Activated naive CD8-positive, alpha-beta T cell treated with anti-CD3 and anti-CD28 coated beads, Interleukin-2, amount 50 U/mL, for 24 hours (primary cell): ENCODE data around the gene EFL1.
"Not testable (repeated sequence)": the region's sequence is repeated elsewhere in the genome, so short reads cannot be mapped to it uniquely, and the experiment has no call there.

Experiments
- ATAC-seq: fragments of 150-1000 bp; cut with Tn5 transposase; one replicate; pipeline ENCODE4 v1.10.0; 2021
- DNase-seq: peaks from one replicate; pipeline ENCODE4 v3.0.0; 2021
- H3K27ac Mint-ChIP-seq: one replicate; pipeline ENCODE4 v1.8.0; 2021; ENCODE audit warnings: mild to moderate bottlenecking, mixed read lengths
- H3K27me3 Mint-ChIP-seq: one replicate; pipeline ENCODE4 v1.8.0; 2021; ENCODE audit warnings: mixed read lengths
- H3K36me3 Mint-ChIP-seq: one replicate; pipeline ENCODE4 v1.8.0; 2021; ENCODE audit warnings: low read depth, mixed read lengths
- H3K4me1 Mint-ChIP-seq: one replicate; pipeline ENCODE4 v1.8.0; 2021; ENCODE audit warnings: mixed read lengths
- H3K4me3 Mint-ChIP-seq: one replicate; pipeline ENCODE4 v1.8.0; 2021; ENCODE audit warnings: mild to moderate bottlenecking, moderate library complexity, mixed read lengths
- H3K9me3 Mint-ChIP-seq: one replicate; pipeline ENCODE4 v1.8.0; 2021; ENCODE audit warnings: mixed read lengths

EFL1 gene

DNA sequence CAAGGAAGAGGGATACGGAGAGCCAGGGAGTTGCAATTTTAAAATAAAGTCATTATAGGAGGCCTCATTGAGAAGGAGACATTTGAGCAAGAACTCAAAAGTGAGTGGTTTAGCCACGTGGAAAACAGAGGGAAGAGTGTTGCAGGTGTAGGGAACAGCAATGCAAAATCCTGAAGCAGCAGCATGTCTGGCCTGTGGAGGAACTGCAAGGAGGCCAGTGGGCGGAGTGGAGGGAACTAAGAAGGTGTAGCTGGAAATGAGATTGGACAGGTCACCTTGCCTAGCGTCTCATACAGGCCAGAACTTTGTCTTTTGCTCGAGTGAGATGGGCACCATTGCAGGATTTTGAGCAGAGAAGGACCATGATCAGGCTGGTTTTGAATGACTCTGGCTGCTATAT is 35.0 kb upstream of the EFL1 start:
- Mint-ChIP-seq H3K9me3 (no peaks in the 10 kb centered on the region), H3K4me1 (peaks cover 10% of the 10 kb centered on the region), H3K36me3 (no peaks in the 10 kb centered on the region), H3K27ac (no peak overlapping the region), H3K4me3 (no peak overlapping the region), H3K27me3 (no peaks in the 10 kb centered on the region)
- DNase-seq (no peak), ATAC-seq (no peak)

DNA sequence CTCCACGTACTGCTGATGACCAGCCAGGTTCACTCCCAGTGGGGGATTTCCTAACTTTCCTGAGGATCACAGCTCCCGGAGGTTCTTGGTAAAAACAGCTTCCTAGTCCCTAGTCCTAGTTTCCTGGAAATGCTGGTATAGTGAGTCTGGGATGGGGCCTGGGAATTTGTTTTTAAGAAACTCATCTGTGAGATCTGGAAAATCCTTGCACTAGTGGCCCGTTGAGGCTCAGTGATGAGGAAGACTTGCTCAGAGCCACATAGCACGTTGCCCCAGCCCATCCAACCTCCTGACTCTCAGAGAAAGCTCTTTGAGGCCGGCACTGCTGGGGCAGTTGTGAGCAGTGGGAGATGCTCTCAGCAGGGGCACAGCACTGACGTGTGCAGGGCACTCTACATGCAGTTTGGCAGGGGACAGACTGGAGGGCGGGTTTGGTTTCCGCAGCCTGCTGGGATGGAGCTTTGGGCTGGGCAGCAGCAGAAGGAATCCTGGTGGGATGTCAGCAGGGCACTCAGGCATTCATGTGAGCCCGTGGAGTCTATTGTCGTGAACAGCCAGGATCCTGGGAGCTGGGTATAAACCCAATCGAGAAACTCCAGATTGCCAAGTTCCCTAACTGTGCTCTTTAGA is 31.6 kb upstream of the EFL1 start:
- DNase-seq, result no peak

DNA sequence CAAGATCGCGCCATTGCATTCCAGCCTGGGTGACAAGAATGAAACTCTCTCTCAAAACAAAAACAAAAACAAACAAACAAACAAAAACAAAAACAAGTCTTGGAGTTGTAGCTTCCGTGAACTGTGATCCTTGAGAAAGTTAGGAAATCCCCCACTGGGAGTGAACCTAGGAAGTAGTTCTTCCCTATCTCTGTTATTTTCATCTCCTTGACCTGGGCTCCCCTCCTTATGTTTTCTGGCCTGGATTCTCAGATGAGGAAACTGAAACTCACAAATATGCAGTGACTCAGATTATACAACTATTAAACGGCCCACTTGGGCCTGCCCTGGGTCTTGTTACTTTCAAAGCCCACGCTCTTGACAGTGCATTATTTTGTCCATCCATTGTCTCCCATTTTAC is 29.7 kb upstream of the EFL1 start:
- DNase-seq, result no peak
- Mint-ChIP-seq H3K36me3 (no peaks in the 10 kb centered on the region), H3K27me3 (no peaks in the 10 kb centered on the region), H3K27ac (no peak overlapping the region), H3K4me3 (no peak overlapping the region), H3K9me3 (peaks cover 11% of the 10 kb centered on the region), H3K4me1 (peaks cover 5% of the 10 kb centered on the region)
- no peak for ATAC-seq

More for the DNA sequence above, 31.6 kb upstream of the EFL1 start:
- Mint-ChIP-seq H3K27ac (no peak overlapping the region), H3K4me3 (no peak overlapping the region), H3K36me3 (no peaks in the 10 kb centered on the region), H3K27me3 (no peaks in the 10 kb centered on the region), H3K4me1 (peaks cover 11% of the 10 kb centered on the region), H3K9me3 (peaks cover 1% of the 10 kb centered on the region)
- no peak for ATAC-seq

DNA sequence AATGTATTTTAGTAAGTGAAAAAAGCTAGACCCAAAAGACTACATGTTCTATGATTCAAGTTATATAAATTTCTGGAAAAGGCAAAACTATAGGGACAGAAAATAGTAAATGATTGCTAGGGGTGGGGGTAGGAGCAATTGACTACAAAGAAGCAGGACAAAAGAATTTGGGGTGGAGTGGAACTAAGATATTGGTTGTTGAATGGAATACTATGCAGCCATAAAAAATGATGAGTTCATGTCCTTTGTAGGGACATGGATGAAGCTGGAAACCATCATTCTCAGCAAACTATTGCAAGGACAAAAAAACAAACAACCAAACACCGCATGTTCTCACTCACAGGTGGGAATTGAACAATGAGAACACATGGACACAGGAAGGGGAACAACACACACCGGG is 25.7 kb upstream of the EFL1 start:
- Mint-ChIP-seq H3K4me1 (peaks cover 27% of the 10 kb centered on the region), H3K9me3 (peaks cover 11% of the 10 kb centered on the region)
- not testable (repeated sequence) for H3K36me3 Mint-ChIP-seq, ATAC-seq, H3K4me3 Mint-ChIP-seq, H3K27me3 Mint-ChIP-seq, DNase-seq, H3K27ac Mint-ChIP-seq

DNA sequence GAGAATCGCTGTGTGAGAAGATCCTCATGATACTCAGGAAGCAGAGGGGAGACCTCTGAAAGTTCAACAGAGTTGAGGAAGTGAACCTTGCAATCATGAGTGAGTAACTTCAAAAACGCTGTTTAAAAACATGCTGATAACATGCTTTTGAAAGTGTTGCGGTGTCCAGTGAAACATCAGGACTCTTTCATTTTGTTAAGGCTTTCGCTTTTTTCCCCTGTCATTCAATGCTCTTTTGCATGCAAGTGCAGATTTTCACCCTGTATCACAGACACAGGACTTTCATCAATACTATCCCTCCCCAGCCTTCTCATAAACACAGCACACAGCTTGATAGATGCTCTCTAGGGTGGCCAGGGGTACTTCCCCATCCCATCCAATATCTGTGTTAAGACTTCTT is 23.9 kb upstream of the EFL1 start:
- Mint-ChIP-seq H3K4me3 (peak overlapping the region; percentile 35), H3K27ac (peak overlapping the region; percentile 62), H3K9me3 (peaks cover 11% of the 10 kb centered on the region), H3K4me1 (peaks cover 26% of the 10 kb centered on the region)
- not testable (repeated sequence) for DNase-seq, H3K27me3 Mint-ChIP-seq, H3K36me3 Mint-ChIP-seq
- peak; percentile 80 for ATAC-seq

DNA sequence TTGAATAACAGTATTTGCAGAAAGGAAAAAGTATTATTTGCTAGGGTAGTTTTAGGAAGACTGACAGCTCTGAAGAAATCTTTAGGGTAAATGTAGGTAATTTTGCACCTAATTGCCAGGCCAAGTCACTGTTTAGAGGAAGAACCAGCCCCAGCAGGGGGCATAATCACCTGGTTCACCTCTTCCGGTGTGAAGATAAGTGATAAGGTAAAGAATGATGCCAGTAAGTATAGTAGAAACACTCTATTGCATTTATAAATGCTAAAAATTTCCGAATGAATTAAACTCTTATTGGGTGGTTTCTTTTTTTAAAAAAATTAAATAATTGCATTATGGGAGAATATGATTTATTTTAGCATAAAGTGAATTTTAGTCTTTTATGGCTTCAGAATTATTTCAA is 21.8 kb upstream of the EFL1 start:
- Mint-ChIP-seq H3K9me3 (peaks cover 11% of the 10 kb centered on the region), H3K4me1 (peaks cover 26% of the 10 kb centered on the region)
- ATAC-seq, H3K36me3 Mint-ChIP-seq, H3K27ac Mint-ChIP-seq, H3K27me3 Mint-ChIP-seq, DNase-seq, H3K4me3 Mint-ChIP-seq: not testable (repeated sequence)

DNA sequence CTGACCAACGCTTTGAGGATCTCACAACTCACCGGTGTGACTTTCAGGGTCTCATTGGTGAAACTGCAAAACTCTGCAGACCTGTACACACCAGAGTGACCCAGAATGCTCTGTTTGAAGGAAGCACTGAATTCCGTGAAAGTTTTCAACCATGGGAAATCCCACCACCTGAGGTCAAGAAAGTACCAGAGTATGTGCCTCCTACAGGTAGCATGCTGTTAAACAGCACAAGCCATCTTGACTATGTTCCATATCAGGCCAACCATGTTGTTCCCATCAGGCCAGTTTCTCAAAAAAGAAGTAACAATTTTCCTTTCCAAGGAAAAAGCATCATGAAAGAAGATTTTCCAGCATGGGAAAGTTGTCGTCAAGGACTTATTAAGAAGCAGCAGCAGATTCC is 19.9 kb upstream of the EFL1 start:
- H3K27me3 Mint-ChIP-seq, H3K9me3 Mint-ChIP-seq, H3K36me3 Mint-ChIP-seq, H3K27ac Mint-ChIP-seq, ATAC-seq, DNase-seq, H3K4me3 Mint-ChIP-seq: not testable (repeated sequence)
- H3K4me1 Mint-ChIP-seq, result peaks cover 23% of the 10 kb centered on the region

DNA sequence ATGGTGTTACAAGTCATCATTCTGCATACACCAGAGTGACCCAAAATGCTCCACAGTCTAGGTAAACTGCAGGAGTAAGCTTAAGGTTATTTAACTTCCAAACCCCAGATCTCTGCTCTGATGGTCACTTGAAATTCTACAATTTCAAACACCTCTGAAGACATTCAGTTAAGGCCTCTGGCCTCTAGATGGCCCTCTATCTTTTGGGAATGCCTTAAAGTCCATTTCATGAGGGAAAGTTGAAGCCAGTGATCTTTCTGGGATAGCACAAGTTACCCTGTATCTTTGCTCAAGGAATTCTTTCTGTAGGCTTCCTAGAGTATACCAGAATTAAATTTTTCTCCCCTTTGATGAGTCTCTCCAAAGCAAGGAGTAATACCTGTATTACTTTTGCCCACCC is 18.7 kb upstream of the EFL1 start:
- not testable (repeated sequence) for H3K9me3 Mint-ChIP-seq, DNase-seq, ATAC-seq, H3K4me3 Mint-ChIP-seq, H3K27me3 Mint-ChIP-seq, H3K36me3 Mint-ChIP-seq, H3K27ac Mint-ChIP-seq
- H3K4me1 Mint-ChIP-seq, result peaks cover 12% of the 10 kb centered on the region

DNA sequence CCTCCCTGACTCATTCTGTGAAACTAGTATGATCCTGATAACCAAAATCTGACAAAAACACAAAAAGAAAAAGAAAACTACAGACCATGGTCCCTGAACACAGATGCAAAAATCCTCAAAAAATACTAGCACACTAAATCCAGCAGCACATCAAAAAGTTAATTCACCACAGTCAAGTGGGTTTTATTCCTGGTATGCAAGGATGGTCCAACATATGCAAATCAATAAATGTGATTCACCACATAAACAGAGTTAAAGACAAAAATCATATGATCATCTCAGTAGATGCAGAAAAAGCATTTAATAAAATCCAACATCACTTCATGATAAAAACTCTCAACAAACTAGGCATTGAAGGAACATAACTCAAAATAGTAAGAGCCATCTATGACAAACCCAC is 12.9 kb upstream of the EFL1 start:
- Mint-ChIP-seq H3K9me3 (peaks cover 10% of the 10 kb centered on the region), H3K36me3 (no peaks in the 10 kb centered on the region), H3K4me3 (no peak overlapping the region), H3K27ac (no peak overlapping the region), H3K27me3 (peaks cover 3% of the 10 kb centered on the region), H3K4me1 (no peaks in the 10 kb centered on the region)
- ATAC-seq, result no peak
- no peak for DNase-seq

DNA sequence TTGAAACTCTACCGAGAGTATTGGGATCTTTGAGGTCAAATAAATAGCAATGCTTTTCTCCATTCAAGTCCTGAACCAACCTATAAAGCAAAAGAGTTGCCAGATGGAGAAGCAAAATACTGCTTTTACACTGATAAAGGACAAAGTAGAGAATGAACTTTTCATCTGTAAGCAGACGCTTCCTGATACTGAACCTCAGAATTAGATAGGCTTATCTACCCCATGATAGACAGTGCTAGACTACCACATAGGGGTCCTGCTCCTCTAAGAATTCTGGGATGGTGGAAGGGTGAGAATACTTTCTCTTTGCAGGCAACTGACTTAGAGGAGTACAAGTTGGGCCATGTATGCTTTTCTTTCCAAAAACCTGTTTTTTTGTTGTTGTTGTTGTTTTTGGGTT is 9.6 kb upstream of the EFL1 start:
- no peak overlapping the region for H3K4me3 Mint-ChIP-seq
- ATAC-seq, result no peak
- H3K36me3 Mint-ChIP-seq, result no peaks in the 10 kb centered on the region

DNA sequence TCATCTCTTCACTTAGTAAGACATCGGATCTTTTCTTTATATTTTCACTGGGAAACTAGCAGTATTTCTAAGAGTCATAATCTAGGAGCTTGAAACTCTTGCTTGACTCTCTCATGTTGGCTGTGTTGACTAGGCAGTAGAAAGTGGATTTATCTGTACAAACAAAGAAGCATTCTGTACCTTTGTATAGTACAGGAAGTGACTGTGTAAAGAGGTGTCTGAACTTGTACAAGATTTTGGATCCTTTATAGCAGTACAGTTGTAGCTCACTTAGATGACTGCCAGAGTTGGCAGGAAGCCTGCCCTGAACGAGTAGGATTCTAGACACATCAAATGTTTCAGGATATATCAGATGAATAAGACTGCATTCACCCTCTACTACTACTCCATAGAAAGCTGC is 5.9 kb upstream of the EFL1 start:
- DNase-seq, H3K9me3 Mint-ChIP-seq, H3K27ac Mint-ChIP-seq, H3K27me3 Mint-ChIP-seq, H3K4me3 Mint-ChIP-seq, H3K4me1 Mint-ChIP-seq, H3K36me3 Mint-ChIP-seq, ATAC-seq: not testable (repeated sequence)

More for the DNA sequence above, 9.6 kb upstream of the EFL1 start:
- Mint-ChIP-seq H3K4me1 (no peaks in the 10 kb centered on the region), H3K9me3 (peaks cover 10% of the 10 kb centered on the region), H3K27ac (no peak overlapping the region), H3K27me3 (peaks cover 3% of the 10 kb centered on the region)
- no peak for DNase-seq

DNA sequence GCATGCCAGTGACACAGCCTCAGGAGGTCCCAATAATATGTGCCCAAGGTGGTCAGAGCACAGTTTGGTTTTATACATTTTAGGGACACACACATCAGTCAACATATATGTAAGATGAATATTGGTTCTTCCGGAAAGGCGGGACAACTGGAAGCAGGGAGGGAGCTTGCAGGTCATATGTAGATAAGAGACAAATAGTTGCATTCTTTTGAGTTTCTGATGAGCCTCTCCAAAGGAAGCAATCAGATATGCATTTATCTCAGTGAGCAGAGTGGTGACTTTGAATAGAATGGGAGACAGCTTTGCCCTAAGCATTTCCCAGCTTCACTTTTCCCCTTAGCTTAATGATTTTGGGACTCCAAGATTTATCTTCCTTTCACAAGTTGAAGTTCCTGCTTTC is 4.6 kb upstream of the EFL1 start:
- not testable (repeated sequence) for H3K27me3 Mint-ChIP-seq, H3K36me3 Mint-ChIP-seq, ATAC-seq, H3K27ac Mint-ChIP-seq, H3K4me1 Mint-ChIP-seq, H3K9me3 Mint-ChIP-seq, DNase-seq, H3K4me3 Mint-ChIP-seq

DNA sequence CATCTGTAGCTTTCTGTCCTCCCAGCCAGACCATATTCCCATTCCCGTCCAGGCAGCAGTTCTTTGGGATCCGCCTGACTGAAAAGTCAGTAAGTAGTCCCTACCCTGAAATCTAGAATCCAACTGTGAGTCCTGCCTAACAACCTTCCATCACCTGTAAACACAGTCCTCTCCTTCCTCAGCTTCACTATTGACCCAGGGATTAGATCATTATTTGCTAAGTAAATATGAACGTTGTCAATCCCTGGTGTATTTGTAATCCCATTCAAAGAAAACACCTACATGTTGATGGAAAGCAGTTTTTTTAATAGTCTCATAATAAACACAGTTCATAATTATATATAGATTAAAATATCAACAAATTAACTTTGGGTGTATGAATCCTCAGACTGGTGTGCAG is 816 bp upstream of the EFL1 start:
- DNase-seq, result no peak
- Mint-ChIP-seq H3K36me3 (peaks cover 15% of the 10 kb centered on the region), H3K4me3 (peak overlapping the region; percentile 92), H3K27ac (peak overlapping the region; percentile 92), H3K27me3 (no peaks in the 10 kb centered on the region), H3K9me3 (no peaks in the 10 kb centered on the region), H3K4me1 (peaks cover 21% of the 10 kb centered on the region)
- ATAC-seq, result no peak

DNA sequence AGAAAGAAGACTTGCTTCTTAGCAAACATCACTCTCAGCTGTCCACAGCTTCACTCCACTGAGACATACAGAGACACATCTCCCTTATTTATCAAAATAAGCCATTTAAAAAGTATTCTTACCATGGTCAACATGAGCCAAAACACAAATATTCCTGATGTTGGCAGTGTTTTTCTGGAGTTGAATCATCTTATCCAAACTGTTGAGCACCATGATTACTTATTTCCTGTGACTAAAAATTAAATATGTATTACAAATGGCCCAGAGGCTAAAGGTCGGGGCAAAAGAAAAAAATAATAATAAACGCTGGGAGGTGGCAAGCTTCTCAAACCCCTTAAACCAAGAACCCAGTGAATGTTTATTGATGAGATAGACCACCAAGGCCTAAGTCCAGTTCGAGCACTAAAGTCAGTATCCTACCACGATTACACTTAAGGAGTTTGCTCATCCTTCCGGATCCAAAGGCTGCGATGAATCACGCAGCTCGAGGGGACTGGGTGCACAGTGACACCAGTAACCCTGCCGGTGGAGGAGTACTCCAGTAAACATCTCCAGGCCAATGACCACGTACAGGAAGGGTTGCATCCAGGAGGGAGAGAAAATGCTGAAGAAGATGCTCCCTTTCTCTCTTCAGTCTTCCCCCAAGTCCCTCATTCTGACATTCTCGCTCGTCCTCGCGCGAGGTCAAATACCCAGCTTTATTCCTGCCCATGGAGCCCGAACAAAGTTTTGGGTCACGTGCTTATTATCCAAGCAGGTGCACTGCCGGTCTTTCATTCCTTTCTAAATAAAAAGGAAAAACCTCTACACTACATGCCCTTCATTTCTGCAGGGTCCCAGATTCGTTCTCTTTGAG is 740 bp downstream of the EFL1 start:
- H3K9me3 Mint-ChIP-seq, result not testable (repeated sequence)
- ATAC-seq, result peak; percentile 56
- peaks cover 21% of the 10 kb centered on the region for H3K4me1 Mint-ChIP-seq

DNA sequence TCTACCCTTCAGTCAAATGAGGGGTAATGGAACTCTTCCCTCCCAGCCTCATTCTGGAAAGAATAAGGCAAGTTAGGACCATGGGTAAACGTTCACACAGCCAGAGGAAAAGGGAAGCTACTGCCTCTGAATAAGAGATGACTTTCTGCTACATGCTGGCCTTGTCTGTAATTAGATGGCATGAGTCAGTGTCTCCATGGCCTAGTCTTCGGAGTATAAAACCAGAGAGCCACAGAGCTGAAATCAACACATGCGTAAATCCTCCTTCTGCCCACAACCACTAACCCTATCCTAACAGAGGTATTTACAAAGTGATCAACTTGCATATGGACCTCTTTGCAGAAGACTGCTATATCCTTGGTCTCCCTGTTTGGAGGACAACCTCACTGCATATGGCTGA is 14.3 kb downstream of the EFL1 start:
- H3K36me3 Mint-ChIP-seq, result peaks cover 19% of the 10 kb centered on the region
- not testable (repeated sequence) for H3K27ac Mint-ChIP-seq, H3K4me3 Mint-ChIP-seq, DNase-seq, H3K27me3 Mint-ChIP-seq, H3K4me1 Mint-ChIP-seq, H3K9me3 Mint-ChIP-seq
- peak; percentile 43 for ATAC-seq

More for the DNA sequence above, 740 bp downstream of the EFL1 start:
- not testable (repeated sequence) for H3K27me3 Mint-ChIP-seq
- Mint-ChIP-seq H3K27ac (peak overlapping the region; percentile 92), H3K36me3 (peaks cover 27% of the 10 kb centered on the region), H3K4me3 (peak overlapping the region; percentile 92)
- peak; percentile 44 for DNase-seq
